Hepatocyte (in vitro differentiated cells): ENCODE data around the gene CCDC83.

ENCODE experiments used
- CTCF ChIP-seq: fragments of 200-600 bp; sonication (generic); IDR thresholded peaks from 2 replicates; pipeline ENCODE4 v1.5.1; 2016; ENCODE audit warnings: antibody characterized with exemption, mild to moderate bottlenecking; ENCODE audit not compliant: poor library complexity
- EZH2 ChIP-seq: fragments of 200-600 bp; sonication (generic); IDR thresholded peaks from 2 replicates; pipeline ENCODE4 v1.6.1; 2016; ENCODE audit warnings: antibody characterized with exemption, mild to moderate bottlenecking, borderline replicate concordance
- EZH2phosphoT487 ChIP-seq: fragments of 200-600 bp; sonication (generic); IDR thresholded peaks from one replicate; pipeline ENCODE4 v1.6.1; 2018; ENCODE audit warnings: antibody characterized with exemption, mild to moderate bottlenecking, low read depth, moderate library complexity; ENCODE audit not compliant: unreplicated experiment, severe bottlenecking

- no peak for TF ChIP-seq CTCF
- no peak for TF ChIP-seq EZH2
- TF ChIP-seq EZH2phosphoT487, result no peak
Measured at GRCh38 chr11:85805387-85805786, 49.8 kb upstream of the CCDC83 start.
